Activated naive CD4-positive, alpha-beta T cell treated with anti-CD3 and anti-CD28 coated beads, Interleukin-2, amount 50 U/mL, for 24 hours (primary cell): ENCODE results near the gene ACTN4.

Source experiments
- H3K27ac Mint-ChIP-seq: one replicate; pipeline ENCODE4 v1.8.0; 2021; ENCODE audit warnings: mild to moderate bottlenecking, mixed read lengths
- H3K27me3 Mint-ChIP-seq: one replicate; pipeline ENCODE4 v1.8.0; 2021; ENCODE audit warnings: mixed read lengths
- H3K36me3 Mint-ChIP-seq: one replicate; pipeline ENCODE4 v1.8.0; 2021; ENCODE audit warnings: mixed read lengths
- H3K4me1 Mint-ChIP-seq: one replicate; pipeline ENCODE4 v1.8.0; 2021; ENCODE audit warnings: mixed read lengths
- H3K4me3 Mint-ChIP-seq: one replicate; pipeline ENCODE4 v1.8.0; 2021; ENCODE audit warnings: mild to moderate bottlenecking, mixed read lengths
- H3K9me3 Mint-ChIP-seq: one replicate; pipeline ENCODE4 v1.8.0; 2021; ENCODE audit warnings: mixed read lengths

The ACTN4 gene

DNA sequence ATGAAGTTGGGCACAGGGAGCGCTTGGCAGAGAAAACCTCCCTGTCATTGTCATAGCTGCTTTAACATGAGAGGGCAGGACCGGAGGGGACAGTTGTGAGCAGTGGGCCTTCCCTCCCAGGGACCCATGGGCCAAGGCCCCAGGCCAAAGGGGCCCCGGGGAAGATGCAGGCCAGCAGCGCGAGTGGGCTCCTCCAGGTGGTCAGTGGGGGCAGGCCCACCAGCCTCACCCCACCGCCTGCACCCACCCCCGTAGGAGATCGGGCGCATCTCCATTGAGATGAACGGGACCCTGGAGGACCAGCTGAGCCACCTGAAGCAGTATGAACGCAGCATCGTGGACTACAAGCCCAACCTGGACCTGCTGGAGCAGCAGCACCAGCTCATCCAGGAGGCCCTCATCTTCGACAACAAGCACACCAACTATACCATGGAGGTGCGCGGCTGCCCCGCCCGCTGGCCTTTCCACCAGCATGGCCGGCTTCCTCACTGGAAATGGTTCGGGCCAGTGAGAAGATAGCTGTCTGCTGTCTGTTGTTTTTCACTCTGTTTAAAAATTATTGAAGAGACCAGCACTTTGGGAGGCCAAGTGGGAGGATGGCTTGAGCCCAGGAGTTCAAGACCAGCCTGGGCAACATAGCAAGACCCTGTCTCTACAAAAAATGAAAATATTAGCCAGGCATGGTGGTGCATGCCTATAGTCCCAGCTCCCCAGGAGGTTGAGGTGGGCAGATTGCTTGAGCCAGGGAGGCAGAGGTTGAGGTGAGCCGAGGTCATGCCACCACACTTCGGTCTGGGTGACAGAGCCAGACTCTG lies 78.2 kb downstream of the ACTN4 start:
- Mint-ChIP-seq H3K27ac (no peak overlapping the region), H3K36me3 (no peaks in the 10 kb centered on the region), H3K27me3 (no peaks in the 10 kb centered on the region), H3K4me3 (no peak overlapping the region), H3K9me3 (no peaks in the 10 kb centered on the region), H3K4me1 (peaks cover 9% of the 10 kb centered on the region)

DNA sequence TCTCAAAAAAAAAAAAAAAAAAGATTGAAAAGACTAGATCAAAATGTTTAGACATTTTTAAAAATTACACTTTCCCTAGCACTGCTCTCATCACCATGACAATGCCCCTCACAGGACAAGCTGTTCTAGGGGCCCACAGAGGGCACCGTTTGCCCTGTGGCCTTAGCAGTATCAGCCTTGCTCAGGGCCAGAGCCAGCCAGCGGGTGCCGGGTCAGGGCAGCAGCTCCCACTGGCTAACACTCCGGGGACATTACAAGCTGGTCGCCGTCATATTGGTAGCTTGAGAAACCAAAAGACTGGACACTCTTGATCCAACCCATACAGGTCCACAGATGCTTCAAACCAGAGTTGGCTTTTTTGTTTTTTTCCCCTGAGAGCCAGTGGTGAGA lies 78.8 kb downstream of the ACTN4 start:
- no peaks in the 10 kb centered on the region for H3K36me3 Mint-ChIP-seq
- H3K4me1 Mint-ChIP-seq = peaks cover 9% of the 10 kb centered on the region
- H3K27me3 Mint-ChIP-seq = no peaks in the 10 kb centered on the region
- no peak overlapping the region for H3K4me3 Mint-ChIP-seq
- H3K9me3 Mint-ChIP-seq = no peaks in the 10 kb centered on the region
- H3K27ac Mint-ChIP-seq = no peak overlapping the region

- no peak overlapping the region for H3K4me3 Mint-ChIP-seq
- no peak overlapping the region for H3K27ac Mint-ChIP-seq
- H3K36me3 Mint-ChIP-seq = no peaks in the 10 kb centered on the region
- H3K4me1 Mint-ChIP-seq = peaks cover 9% of the 10 kb centered on the region
- no peaks in the 10 kb centered on the region for H3K27me3 Mint-ChIP-seq
- no peaks in the 10 kb centered on the region for H3K9me3 Mint-ChIP-seq
Measured at GRCh38 chr19:38726761-38727301, 79.4 kb downstream of the ACTN4 start.

DNA sequence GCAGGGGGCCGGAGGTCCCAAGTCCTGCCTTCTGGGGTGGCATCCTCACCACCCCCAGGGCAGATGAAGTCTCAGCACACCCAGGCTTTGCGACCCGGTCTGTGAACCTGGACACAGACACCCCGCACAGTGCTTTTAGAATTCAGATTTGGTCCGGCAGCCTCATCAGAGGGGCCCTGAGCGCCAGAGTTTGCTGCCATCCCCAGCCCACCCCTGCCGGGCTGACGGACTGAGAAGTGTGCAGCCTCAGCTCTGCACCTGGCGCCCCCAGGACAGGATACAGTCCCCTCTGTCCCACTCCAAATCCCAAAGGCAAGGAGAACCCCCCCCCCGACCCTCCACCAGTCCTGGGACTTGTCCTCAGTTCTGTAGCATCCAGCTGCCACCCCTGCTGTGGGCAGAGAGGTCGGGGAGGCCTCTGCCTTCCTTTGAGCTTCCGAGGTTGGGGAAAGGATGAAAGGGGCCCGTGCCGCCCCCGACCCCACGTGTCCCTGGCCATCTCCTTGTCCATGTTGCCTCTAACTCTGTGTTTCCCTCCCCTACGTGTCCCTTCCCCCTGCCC lies 79.9 kb downstream of the ACTN4 start:
- Mint-ChIP-seq H3K27ac (no peak overlapping the region), H3K27me3 (no peaks in the 10 kb centered on the region), H3K4me1 (peaks cover 9% of the 10 kb centered on the region), H3K9me3 (no peaks in the 10 kb centered on the region), H3K4me3 (no peak overlapping the region), H3K36me3 (no peaks in the 10 kb centered on the region)

GRCh38 chr19:38727868-38728660 lies 80.6 kb downstream of the ACTN4 start:
- Mint-ChIP-seq H3K4me1 (peaks cover 9% of the 10 kb centered on the region), H3K27ac (no peak overlapping the region), H3K9me3 (no peaks in the 10 kb centered on the region), H3K4me3 (no peak overlapping the region), H3K36me3 (no peaks in the 10 kb centered on the region), H3K27me3 (no peaks in the 10 kb centered on the region)

DNA sequence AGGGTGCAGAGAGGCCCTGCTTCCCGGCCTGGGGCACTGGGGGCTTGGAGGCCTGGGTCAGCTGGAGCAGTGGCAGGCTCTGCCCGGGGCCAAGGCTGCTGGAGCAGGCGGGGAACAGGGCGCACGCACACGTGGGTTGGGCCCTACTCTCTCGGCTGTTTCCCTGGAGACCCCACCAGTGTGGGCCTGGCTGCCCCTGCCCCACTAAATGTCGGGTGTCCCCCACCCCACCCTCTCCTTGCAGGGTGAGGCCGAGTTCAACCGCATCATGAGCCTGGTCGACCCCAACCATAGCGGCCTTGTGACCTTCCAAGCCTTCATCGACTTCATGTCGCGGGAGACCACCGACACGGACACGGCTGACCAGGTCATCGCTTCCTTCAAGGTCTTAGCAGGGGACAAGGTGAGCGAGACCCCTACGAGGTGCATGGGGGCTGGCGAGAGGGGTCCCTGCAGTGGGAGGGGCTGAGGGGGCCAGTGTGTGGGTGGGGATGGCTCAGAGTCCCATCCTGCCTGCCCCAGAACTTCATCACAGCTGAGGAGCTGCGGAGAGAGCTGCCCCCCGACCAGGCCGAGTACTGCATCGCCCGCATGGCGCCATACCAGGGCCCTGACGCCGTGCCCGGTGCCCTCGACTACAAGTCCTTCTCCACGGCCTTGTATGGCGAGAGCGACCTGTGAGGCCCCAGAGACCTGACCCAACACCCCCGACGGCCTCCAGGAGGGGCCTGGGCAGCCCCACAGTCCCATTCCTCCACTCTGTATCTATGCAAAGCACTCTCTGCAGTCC lies 81.5 kb downstream of the ACTN4 start:
- Mint-ChIP-seq H3K9me3 (no peaks in the 10 kb centered on the region), H3K4me3 (no peak overlapping the region), H3K4me1 (peaks cover 9% of the 10 kb centered on the region), H3K27ac (no peak overlapping the region), H3K36me3 (no peaks in the 10 kb centered on the region), H3K27me3 (no peaks in the 10 kb centered on the region)

- Mint-ChIP-seq H3K4me1 (peaks cover 17% of the 10 kb centered on the region), H3K36me3 (no peaks in the 10 kb centered on the region), H3K27me3 (no peaks in the 10 kb centered on the region), H3K9me3 (no peaks in the 10 kb centered on the region), H3K27ac (peak overlapping the region; percentile 70), H3K4me3 (no peak overlapping the region)
Measured at GRCh38 chr19:38729653-38730469, 82.4 kb downstream of the ACTN4 start.

DNA sequence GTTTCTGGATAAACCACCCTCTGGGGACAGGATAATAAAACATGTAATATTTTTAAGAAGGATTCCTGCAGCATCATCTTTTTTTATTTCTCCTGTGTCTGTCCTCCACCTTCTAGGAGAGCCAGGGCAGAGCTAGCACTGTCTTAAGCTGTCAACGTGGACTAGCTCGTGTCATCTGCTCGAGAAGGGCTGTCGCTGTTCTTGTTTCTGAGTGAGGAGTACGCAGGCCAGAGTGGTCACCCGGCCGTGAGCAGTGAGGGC lies 83.0 kb downstream of the ACTN4 start:
- H3K4me3 Mint-ChIP-seq = no peak overlapping the region
- no peaks in the 10 kb centered on the region for H3K36me3 Mint-ChIP-seq
- no peaks in the 10 kb centered on the region for H3K9me3 Mint-ChIP-seq
- H3K4me1 Mint-ChIP-seq = peaks cover 23% of the 10 kb centered on the region
- no peaks in the 10 kb centered on the region for H3K27me3 Mint-ChIP-seq
- H3K27ac Mint-ChIP-seq = peak overlapping the region; percentile 70

DNA sequence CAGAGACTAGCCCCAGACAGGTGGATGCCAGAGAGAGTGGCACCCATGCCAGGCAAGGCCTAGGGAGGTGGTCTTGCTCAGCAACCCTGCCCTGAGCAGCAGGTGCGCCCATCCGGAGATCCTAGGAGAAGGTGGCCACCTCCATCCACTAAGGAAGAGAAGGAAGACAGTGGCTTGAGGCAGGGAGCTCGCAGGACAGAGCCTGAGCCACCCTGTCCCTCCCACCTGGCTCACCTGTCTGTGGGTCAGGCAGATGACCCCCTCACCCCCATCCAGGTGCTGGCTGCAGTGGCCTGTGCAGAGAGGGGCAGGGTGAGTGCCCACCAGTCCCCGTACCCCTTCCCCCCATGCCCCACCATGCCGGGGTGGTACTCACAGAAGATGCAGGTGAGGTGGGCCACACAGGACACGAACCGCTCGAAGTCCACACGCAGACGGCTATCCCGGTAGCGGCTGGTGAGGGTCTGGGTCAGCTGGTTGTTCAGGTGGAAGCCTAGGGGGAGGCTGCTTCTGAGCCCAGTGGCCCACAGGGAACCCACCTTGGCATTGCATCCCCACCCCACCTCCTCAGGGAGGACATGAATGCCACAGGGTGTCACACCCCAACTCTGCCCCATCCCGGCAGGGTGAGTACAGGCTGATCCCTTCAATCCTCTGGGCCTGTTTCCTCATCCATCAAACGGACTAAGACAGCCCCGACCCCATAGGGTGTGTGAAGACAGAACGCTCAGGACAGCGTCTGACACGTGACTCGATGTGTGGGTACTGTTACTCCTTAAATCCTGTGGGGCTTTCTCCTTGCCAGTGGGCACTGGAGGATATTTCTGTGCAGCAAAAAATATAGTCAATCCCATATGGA lies 83.5 kb downstream of the ACTN4 start:
- peaks cover 24% of the 10 kb centered on the region for H3K4me1 Mint-ChIP-seq
- no peak overlapping the region for H3K27ac Mint-ChIP-seq
- no peaks in the 10 kb centered on the region for H3K27me3 Mint-ChIP-seq
- H3K36me3 Mint-ChIP-seq = no peaks in the 10 kb centered on the region
- H3K4me3 Mint-ChIP-seq = no peak overlapping the region
- H3K9me3 Mint-ChIP-seq = no peaks in the 10 kb centered on the region

DNA sequence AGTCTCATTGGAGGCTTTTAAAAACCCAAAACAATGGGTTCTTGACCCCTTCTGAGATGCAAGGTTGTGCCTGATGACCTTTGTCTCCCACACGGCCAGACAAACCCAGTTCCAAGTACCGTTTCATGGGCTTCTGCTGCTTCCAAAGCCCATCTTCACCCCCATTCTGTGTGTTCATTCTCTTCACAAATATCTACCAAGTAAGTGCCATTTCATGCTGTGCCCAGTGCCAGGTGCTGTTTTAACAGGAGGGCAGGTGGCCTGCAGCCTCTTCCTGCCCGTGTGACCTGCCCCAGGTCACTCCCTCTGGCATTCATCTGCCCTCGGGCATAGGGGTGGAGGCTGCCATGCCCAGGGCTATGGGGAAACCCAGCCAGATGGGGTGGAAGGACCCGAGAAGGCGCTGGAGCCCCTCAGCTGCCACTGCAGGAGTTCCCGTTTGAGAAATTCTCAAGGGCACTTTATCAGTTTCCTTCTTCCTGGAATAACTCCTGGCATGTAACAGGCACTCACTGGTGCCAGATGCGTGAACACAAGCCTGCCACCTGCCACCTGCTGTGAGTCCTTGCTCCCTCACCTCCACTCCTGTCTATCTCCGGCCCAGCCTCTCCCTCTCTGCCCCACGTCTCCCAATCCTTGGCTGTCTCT lies 84.3 kb downstream of the ACTN4 start:
- no peaks in the 10 kb centered on the region for H3K9me3 Mint-ChIP-seq
- no peaks in the 10 kb centered on the region for H3K36me3 Mint-ChIP-seq
- no peaks in the 10 kb centered on the region for H3K27me3 Mint-ChIP-seq
- H3K27ac Mint-ChIP-seq = peak overlapping the region; percentile 79
- H3K4me1 Mint-ChIP-seq = peaks cover 28% of the 10 kb centered on the region
- H3K4me3 Mint-ChIP-seq = no peak overlapping the region

DNA sequence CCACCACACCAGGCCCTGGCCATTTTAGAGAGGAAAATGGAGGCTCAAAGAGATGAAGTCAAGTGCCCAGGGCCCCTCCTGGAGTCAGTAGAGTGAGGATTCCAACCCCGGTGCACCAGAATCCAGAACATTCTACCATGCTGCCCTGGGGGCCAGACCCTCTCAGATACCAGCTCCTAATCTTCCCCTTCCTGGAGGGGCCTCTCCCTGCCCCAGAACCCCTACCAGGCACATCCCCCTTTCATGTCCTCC lies 85.7 kb downstream of the ACTN4 start:
- peaks cover 33% of the 10 kb centered on the region for H3K4me1 Mint-ChIP-seq
- H3K4me3 Mint-ChIP-seq = no peak overlapping the region
- no peaks in the 10 kb centered on the region for H3K9me3 Mint-ChIP-seq
- no peaks in the 10 kb centered on the region for H3K36me3 Mint-ChIP-seq
- peaks cover 3% of the 10 kb centered on the region for H3K27me3 Mint-ChIP-seq
- no peak overlapping the region for H3K27ac Mint-ChIP-seq

- Mint-ChIP-seq H3K4me3 (no peak overlapping the region), H3K27ac (no peak overlapping the region), H3K36me3 (no peaks in the 10 kb centered on the region), H3K9me3 (no peaks in the 10 kb centered on the region), H3K27me3 (peaks cover 3% of the 10 kb centered on the region), H3K4me1 (peaks cover 36% of the 10 kb centered on the region)
Measured at GRCh38 chr19:38733493-38734175, 86.2 kb downstream of the ACTN4 start.

- Mint-ChIP-seq H3K27me3 (peaks cover 3% of the 10 kb centered on the region), H3K4me1 (peaks cover 38% of the 10 kb centered on the region), H3K9me3 (no peaks in the 10 kb centered on the region), H3K36me3 (no peaks in the 10 kb centered on the region), H3K27ac (no peak overlapping the region), H3K4me3 (no peak overlapping the region)
Measured at GRCh38 chr19:38734176-38734425, 86.7 kb downstream of the ACTN4 start.
